IPS-20b (cell line): Measurements from ENCODE around the gene DAZ2.
"Not testable (repeated sequence)": the region's sequence is repeated elsewhere in the genome, so short reads cannot be mapped to it uniquely, and the experiment has no call there.

Experiments
- H3K27ac ChIP-seq: one replicate; pipeline ENCODE4 v1.5.1; 2013; ENCODE audit warnings: low read length
- H3K27me3 ChIP-seq: 2 replicates; pipeline ENCODE4 v1.6.1; 2013; ENCODE audit warnings: mild to moderate bottlenecking, low read length, inconsistent platforms; ENCODE audit not compliant: insufficient read depth
- H3K36me3 ChIP-seq: 2 replicates; pipeline ENCODE4 v1.6.1; 2013; ENCODE audit warnings: low read depth, mild to moderate bottlenecking, inconsistent platforms, low read length, moderate library complexity; ENCODE audit not compliant: insufficient read depth
- H3K4me1 ChIP-seq: 2 replicates; pipeline ENCODE4 v1.6.1; 2013; ENCODE audit warnings: mild to moderate bottlenecking, control low read depth, inconsistent platforms, low read length, moderate library complexity; ENCODE audit not compliant: insufficient read depth
- H3K4me3 ChIP-seq: 2 replicates; pipeline ENCODE4 v1.5.1; 2013; ENCODE audit warnings: mild to moderate bottlenecking, low read length, inconsistent platforms
- H3K9ac ChIP-seq: 2 replicates; pipeline ENCODE4 v1.6.1; 2013; ENCODE audit warnings: low read depth, mild to moderate bottlenecking, inconsistent platforms, low read length, moderate library complexity
- H3K9me3 ChIP-seq: 2 replicates; pipeline ENCODE4 v1.6.1; 2013; ENCODE audit warnings: mild to moderate bottlenecking, low read depth, low read length, inconsistent platforms; ENCODE audit not compliant: insufficient read depth

Gene DAZ2, protein sequence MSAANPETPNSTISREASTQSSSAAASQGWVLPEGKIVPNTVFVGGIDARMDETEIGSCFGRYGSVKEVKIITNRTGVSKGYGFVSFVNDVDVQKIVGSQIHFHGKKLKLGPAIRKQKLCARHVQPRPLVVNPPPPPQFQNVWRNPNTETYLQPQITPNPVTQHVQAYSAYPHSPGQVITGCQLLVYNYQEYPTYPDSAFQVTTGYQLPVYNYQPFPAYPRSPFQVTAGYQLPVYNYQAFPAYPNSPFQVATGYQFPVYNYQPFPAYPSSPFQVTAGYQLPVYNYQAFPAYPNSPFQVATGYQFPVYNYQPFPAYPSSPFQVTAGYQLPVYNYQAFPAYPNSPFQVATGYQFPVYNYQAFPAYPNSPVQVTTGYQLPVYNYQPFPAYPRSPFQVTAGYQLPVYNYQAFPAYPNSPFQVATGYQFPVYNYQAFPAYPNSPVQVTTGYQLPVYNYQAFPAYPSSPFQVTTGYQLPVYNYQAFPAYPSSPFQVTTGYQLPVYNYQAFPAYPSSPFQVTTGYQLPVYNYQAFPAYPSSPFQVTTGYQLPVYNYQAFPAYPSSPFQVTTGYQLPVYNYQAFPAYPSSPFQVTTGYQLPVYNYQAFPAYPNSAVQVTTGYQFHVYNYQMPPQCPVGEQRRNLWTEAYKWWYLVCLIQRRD

GRCh38 chrY:23219233-23219632, at the start of gene DAZ2:
DAZ2 (plus strand) TSS chrY:23219533; CDS start chrY:23219741, 208 bp downstream.
- not testable (repeated sequence) for H3K9ac ChIP-seq, H3K4me1 ChIP-seq, H3K4me3 ChIP-seq, H3K9me3 ChIP-seq, H3K27ac ChIP-seq, H3K27me3 ChIP-seq, H3K36me3 ChIP-seq

DNA sequence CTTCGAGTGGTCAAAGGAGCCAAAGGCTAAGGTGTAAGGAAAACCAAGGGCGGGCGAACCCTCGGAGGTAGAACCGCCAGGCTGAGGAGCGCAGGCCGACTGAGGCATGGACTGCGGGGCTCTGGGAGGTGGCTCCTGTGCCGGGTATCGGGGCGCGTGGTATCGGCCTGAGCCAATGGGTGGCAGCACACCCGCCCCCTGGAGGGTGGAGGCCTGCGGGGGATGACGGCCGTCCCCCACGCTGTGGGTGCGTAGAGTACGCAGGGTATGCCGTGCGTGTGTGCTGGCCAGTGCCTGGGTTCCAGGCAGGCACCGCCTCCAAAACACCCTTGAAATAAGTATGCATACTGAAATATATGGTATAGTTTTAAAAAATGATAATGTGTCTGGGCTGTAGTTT, 20.4 kb upstream of the DAZ2 start, which contains the start of gene DAZ1:
Gene DAZ1 (minus strand): TSS at position 101 of the 400 bp plus-strand sequence. CDS start 208 bp downstream, outside the sequence.
- not testable (repeated sequence) for H3K4me1 ChIP-seq, H3K36me3 ChIP-seq, H3K4me3 ChIP-seq, H3K9ac ChIP-seq, H3K27me3 ChIP-seq, H3K9me3 ChIP-seq, H3K27ac ChIP-seq

DNA sequence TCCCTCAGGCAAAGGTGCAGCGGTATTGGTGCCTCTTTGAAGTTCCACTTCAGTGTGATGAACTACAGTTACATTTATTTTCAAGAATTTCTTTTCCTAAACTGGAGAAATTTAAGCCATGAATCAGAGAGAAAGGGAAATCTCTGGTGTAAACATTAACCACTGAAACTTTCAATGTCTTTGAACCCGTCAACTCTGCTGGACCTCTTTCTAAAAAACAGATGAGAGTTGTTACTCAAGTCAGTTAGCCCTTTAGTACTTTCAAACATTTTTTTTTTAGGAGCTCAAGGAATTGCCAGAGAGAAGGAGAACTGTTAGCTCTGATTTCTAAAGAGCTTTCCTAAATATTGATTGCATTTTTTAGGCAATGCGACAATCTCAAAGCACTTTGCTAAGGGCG, 11.9 kb upstream of the DAZ2 start:
- H3K36me3 ChIP-seq, H3K9me3 ChIP-seq, H3K27me3 ChIP-seq, H3K4me1 ChIP-seq, H3K27ac ChIP-seq, H3K9ac ChIP-seq, H3K4me3 ChIP-seq: not testable (repeated sequence)

- H3K36me3 ChIP-seq, H3K27me3 ChIP-seq, H3K4me1 ChIP-seq, H3K27ac ChIP-seq, H3K9me3 ChIP-seq, H3K4me3 ChIP-seq, H3K9ac ChIP-seq: not testable (repeated sequence)
Observed at GRCh38 chrY:23209802-23210495, 9.4 kb upstream of the DAZ2 start.

DNA sequence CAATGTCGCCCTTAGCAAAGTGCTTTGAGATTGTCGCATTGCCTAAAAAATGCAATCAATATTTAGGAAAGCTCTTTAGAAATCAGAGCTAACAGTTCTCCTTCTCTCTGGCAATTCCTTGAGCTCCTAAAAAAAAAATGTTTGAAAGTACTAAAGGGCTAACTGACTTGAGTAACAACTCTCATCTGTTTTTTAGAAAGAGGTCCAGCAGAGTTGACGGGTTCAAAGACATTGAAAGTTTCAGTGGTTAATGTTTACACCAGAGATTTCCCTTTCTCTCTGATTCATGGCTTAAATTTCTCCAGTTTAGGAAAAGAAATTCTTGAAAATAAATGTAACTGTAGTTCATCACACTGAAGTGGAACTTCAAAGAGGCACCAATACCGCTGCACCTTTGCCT, 8.7 kb upstream of the DAZ2 start:
- H3K27ac ChIP-seq, H3K4me3 ChIP-seq, H3K36me3 ChIP-seq, H3K9ac ChIP-seq, H3K9me3 ChIP-seq, H3K27me3 ChIP-seq, H3K4me1 ChIP-seq: not testable (repeated sequence)
